NCI-H82 treated with DMSO at 0.1 percent for 48 hours (cell line): ENCODE results near the gene RPL15.

ENCODE experiments used
- DNase-seq: peaks from one replicate; lab custom pipeline; 2025; ENCODE audit not compliant: unreplicated experiment; lab: John Stamatoyannopoulos, UW

Gene RPL15

DNA sequence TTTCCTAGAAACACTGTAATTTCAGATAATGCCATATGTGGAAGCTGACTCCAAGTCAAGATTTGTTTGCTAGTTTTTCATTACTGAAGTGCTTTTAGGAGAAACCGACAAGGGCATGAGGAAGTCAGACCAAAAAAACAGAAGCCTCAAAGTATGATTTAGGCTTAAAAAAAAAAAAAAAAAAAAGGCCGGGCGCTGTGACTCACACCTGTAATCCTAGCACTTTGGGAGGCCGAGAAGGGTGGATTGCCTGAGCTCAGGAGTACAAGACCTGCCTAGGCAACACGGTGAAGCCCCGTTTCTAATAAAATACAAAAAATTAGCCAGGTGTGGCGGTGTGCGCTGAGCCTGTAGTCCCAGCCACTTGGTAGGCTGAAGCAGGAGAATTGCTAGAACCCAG is 11.6 kb downstream of the RPL15 start:
- no peak for DNase-seq

DNA sequence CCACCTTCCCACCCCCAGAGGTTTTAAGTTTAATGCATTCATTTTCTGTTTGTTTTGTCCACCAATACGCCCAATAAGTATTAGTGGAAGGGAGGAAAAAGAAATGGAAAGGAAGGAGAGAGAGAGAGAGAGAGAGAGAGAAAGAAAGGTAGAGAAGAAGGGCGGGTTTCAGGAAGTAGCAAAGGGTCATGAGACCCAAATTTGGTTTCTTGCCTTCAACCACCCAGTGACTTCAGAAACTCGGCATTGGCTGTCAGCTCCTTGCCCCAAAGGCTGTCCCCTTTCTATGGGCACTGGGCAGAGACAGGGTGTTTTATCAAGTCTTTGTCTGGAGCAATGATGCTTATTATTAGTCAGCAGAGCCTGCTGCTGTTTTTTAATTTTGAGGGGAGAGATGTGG is 14.7 kb downstream of the RPL15 start:
- DNase-seq: no peak

DNA sequence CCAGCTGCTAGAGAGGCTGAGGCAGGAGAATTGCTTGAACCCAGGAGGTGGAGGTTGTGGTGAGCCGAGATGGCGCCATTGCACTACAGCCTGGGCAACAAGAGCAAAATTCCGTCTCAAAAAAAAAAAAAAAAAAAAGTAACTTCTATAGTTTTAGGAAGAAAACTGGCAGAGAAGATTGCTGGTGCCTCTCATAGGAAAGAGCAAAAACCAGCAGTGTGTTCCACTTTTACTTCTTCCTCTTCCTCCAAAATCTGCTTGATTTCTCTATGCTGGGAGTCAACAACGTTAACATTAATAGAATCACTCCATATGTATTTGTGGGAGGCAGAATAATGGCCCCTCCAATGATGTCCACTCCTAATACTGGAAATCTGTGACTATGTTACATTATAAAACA is 15.6 kb downstream of the RPL15 start:
- no peak for DNase-seq

DNA sequence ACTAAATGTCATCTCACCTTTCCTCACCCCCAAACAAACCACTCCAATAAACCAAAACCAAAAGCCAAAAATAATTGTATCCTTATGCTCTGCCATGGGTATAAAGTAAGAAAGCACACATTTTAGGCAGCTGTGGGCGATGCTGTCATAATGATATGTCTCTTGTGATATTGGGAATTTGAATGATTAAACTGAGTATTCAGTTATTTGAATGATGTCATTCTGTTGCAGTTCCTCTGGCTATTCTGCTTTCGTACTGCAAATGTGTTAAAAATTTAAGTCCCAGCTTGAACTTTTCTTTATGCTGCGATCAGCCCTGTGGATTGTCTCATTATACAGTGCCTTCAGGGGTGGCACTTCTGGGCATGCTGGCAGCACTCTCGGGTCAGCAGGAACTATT is 17.3 kb downstream of the RPL15 start:
- no peak for DNase-seq

DNA sequence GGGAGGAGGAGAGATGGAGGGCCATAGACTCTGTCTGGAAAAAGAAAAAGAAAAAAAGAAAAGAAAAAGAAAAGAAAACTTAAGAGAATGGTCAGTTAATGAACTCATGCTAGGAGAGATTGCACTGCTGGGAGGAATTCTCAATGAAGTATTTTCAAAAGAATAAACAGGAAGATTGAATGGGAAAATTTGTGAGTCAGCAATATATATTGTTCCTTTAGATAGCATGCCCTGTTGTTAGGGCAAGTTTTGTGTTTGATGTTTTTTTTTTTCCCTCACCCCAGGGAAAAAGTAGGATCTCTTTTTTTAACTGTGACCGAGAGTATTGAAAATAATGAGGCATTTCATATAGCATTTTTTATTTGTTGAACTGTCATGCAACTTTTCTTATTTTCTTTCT is 20.4 kb downstream of the RPL15 start:
- no peak for DNase-seq

DNA sequence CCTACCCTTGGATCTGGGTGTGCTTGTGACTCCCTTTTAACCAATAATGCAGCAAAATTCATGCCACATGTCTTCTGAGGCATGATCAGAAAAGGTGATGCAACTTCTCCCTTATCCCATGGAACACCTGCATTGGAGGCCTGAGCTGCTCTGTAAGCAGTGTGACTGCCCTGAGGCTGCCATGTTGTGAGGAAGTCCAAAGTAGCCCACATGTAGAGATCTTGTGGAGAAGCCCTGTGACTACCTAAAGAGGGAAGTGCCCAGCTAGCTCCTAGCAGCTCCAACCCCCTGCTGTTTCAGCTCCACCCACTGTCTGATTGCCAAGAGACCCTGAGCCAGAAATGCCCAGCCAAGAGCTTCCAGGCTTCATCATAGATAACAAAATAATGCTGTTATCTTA is 21.8 kb downstream of the RPL15 start:
- DNase-seq: no peak

DNA sequence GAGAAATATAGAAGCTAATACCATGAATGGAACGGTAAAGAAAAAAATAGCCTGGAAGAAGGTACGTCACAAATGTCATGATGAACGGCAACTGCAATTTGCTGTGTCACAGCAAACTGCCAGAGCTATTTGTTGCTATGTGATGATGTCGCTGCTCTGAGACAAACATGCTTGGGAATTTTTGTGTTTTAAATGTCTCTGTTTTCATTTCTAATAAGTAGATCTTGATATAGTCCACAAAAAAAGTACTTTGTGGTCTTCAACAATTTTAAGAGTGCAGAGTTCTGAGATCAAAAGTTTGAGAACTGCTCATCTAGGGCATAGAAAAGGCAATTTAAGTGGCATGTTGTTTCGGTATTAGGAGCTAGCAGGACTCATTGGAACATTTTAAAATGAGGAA is 23.8 kb downstream of the RPL15 start:
- DNase-seq: no peak

DNA sequence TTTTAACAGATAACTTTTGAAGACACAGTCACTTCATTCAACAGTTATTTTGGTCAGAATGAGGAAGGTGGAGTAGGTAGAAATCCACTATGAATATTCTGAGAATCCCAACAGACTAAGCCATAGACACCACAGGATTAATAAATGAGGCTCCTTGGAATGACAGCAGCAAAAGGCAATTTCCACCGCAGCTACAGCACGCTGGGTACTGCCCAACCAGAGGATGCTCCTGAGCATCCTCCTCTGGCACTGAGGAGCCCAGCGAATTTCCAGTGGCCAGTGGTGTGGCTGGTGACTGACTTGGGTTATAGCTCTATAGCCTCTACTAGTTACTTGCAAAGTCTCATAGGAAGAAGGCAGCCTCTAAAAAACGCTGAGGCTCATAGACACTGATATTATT is 24.5 kb downstream of the RPL15 start:
- no peak for DNase-seq

DNA sequence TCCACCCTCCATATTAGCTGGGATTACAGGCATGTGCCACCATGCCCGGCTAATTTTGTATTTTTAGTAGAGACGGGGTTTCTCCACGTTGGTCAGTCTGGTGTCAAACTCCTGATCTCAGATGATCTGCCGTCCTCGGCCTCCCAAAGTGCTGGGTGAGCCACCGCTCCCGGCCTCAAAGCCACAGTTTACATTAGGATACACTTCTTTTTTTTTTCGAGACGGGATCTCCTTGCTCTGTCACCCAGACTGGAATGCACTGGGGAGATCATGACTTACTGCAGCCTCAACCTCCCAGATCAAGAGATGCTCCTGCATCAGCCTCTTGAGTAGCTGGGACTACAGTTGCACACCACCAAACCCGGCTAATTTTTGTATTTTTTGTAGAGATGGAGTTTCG is 25.6 kb downstream of the RPL15 start:
- no peak for DNase-seq

DNA sequence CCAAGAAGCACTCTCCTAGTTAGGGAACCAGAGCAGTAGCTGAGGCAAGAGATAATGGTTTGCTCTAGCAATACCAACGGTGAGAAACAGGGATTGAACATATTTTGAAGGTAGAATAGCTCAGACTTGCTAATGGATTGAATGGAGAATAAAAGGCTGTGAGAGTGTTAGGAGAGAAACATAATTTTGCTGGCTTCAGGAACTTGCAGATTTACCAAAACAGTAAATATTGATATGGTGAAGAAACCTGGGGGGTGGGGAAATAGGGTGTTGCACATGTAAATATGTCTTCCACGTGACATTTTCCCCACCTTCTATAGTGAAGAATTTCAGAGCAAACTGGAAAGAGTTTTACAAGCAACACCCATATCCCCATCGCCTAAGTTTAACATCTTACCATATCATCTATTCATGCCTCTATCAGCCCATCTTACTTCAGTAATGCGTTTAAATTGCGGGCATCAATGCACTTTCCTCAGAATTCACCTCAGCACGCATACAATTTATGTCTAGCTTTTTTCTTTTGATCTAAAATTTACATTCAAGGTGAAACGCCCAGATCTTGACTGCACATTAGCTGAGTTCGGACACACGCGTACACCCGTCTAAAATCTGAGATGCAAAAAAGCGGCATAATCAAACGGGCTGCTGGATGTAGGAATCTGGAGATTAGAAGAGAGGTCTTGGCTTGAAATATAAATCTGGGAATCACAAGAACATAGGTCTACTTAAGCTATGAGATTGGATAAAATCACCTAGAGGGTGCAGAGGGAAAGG is 27.3 kb downstream of the RPL15 start:
- no peak for DNase-seq

DNA sequence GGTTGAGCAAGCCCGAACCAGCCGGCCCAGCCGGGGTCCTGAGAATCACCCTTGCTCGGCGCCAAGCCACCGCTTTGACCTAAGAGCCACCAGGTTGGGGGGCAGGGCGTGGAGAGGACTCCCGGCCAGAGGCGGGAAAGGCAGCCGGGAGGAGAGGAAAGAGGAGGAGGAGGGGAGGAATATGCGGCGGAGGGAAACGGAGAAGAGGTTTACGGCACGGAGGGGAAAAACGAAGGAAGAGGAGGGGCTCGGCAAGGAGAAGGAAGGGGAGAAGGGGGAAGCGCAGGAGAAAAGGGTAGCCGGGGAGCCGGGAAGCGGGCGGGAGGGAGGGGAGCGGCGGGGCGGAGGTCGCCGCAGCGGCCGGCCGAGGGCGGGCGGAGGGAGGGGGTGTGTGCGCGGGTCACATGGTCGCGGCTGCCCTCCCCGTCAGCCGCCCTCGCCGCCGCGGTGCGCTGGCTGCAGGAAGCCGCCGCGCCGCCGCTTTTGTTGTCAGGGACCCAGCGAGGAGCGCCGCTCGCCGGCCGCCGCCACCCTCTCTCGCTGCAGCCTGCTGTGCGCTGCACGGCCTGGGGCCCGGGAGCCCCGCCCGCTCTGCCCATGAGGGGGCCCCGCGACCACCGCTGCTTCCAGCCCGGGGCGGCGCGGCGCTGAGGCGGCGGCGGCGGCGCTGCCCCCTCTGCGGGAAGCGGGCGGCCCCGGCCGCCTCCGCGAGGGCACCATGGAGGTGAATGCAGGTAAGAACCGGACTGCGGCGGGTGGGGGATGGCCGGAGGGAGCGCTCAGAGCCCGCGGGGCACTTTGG is 28.1 kb downstream of the RPL15 start, which contains the start of gene NR1D2:
NR1D2 (plus strand) TSS at position 426 of the 802 bp plus-strand sequence; CDS start at position 719, 293 bp downstream.
- DNase-seq: peak; percentile 60

DNA sequence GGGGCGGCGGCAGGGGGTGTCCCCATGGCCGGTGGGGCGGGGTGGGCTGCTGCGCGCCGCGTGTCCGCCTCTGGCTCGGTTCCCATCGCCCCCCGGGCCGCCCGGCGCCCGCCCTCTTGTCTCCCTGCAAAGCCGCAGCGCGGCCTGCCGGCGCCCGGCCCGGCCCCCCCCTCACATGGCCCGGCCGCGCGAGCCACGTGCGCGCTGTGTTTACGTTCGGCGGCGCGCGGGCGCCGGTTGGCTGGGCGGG is 28.7 kb downstream of the RPL15 start:
- no peak for DNase-seq

DNA sequence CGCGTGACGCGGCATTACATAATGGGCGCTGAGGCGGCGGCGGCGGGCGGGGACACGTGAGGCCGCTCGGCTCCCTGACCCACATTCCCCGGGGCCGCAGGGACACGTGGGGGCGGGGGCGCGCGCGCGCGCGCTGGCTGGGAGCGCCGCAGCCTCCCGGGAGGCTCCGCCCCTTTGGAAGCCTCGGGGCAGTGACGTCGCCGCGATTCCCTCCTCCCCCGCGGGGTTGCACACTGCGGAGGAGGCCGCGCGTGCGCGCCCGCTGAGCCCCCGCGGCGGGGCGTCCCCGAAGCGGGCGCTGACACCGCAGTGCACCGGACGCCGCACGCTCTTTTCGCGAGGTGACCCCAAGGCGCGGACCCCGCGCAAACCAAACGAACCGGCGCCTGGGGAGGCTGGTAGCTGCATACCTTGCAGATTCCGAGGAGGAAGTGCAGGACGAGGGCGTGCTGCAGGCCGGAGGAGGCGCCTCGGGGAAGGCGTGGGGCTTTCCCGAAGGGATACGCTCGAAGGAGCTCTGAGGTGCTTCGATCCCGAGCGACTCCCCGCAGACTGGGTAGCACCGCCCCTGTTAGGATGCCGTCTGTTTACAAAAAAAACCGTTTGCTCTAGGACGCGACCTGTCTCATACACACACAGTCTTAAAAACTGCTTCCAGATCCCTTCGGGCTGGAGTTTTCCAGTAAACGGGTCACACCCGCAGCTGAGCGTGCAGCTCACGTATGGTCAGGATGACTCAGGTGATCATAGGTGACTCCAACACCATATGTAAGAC is 29.2 kb downstream of the RPL15 start:
- DNase-seq: peak; percentile 71

DNA sequence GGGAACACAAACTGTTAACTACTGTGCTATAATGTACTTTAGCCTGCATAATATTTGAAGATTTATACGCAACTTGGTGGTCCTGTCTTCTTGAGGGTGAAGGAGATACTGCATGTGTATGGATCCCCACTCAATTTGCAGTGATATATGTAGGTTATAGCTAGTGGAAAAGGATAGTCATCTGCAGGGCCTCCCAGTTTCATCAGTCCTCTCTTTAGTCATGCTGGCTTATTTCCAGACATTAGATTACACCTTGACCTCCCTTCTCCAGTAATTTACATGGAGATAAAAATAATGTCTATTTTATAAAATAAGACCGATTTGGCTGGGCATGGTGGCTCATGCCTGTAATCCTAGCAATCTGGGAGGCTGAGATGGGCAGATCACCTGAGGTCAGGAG is 31.8 kb downstream of the RPL15 start:
- no peak for DNase-seq

DNA sequence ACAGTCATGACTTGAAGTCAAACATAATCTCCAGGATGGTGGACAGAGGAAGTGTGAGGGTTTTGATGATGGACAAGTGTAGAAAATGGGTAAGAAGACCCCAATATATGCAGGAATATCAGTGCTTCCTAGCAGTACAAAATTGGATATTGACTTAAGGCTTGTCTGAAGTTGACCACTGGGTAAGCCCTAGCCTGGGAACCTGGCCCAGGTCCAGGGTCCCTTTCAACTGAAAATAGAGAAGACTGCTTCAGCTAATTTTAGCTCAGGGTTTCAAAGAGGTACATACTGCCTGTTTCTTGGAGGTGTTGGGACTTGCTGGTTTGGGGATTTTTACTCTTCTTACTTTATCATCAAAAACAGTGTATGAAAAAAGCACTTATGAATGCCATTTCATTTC is 32.9 kb downstream of the RPL15 start:
- DNase-seq: no peak

DNA sequence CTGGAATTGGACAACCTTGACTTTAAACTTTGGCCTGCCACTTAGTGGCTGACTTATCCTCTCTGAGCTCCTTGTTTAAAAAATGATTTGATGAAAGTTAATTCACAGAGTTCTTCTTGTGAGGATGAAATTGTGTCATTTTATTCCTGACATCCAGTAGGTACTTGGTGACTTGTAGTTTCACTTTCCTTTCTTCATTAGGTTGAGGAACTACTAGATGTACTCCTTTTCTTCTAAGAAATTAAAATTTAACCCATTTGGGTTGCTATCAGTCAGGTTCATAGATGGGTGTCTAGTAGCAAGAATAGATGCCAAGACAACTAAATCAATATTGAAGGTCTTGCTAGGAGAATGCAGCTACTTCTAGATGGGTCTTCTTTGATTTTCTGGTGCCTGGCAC is 33.4 kb downstream of the RPL15 start:
- no peak for DNase-seq

DNA sequence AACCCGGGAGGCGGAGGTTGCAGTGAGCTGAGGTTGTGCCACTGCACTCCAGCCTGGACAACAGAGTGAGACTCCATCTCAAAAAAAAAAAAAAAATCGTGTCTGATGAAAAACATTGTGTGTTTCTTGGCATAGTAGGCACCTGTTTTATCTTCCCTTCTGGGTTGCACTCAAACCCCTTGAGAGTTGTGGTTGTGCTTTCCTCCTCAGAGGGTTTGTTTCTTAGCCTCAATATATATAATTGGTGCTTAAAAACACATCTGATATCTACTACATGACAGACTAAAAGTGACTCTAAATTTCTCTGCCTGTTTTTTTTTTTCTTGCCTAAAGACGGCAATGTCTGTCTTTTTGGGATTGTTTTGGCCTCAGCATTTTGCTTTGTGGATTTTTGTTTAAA is 35.7 kb downstream of the RPL15 start:
- no peak for DNase-seq

DNA sequence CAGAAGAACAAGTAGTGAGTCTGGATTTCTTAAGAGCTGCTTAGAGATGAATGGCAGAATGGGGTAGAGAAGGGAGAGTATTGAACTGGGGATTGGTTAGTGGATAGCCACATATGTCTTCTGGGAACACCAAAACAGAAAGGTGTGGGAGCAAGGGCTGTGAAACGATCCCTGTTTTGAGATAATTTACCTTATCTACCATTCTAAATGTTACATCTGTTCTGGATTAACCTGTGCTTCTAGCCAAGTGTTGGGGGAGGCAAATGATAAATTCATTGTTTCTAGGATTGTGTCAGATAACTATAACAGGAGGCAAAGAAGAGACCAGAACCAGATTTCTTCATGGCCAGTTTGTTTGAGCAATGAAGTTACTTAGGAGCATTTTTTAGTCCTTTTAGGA is 36.6 kb downstream of the RPL15 start:
- no peak for DNase-seq

DNA sequence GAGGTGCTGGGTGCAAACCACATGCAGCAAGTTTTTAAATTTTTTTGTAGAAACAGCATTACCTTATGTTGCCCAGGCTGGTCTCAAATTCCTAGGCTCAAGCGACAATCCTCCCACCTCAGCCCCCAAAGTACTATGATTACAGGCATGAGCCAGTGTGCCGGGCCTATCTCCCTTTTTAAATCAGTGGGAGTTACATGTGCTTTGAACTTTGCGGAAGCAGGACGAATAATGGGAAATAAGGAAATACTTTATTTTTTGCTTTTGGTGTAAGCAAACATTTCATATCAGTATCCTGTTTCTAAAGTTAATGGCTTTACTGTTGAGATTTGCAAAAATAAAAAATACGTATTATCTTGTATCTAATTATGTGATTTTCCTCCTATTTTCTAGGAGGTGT is 37.2 kb downstream of the RPL15 start:
- DNase-seq: no peak

DNA sequence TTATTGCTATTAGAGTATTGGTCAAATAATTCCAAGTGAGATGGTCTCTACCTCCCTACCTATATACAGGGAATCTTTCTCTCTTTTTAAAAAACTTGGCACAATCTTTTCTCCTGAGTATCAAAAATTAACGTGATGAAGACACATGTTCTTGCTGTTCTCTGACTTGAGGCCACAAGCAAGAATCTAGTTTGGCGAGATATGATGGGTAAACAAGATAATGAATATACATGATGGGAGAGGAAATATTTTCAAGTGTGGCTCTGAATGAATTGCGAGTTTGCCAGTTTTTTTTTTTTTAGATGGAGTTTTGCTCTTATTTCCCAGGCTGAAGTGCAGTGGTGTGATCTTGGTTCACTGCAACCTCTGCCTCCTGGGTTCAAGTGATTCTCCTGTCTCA is 39.8 kb downstream of the RPL15 start:
- DNase-seq: no peak

DNA sequence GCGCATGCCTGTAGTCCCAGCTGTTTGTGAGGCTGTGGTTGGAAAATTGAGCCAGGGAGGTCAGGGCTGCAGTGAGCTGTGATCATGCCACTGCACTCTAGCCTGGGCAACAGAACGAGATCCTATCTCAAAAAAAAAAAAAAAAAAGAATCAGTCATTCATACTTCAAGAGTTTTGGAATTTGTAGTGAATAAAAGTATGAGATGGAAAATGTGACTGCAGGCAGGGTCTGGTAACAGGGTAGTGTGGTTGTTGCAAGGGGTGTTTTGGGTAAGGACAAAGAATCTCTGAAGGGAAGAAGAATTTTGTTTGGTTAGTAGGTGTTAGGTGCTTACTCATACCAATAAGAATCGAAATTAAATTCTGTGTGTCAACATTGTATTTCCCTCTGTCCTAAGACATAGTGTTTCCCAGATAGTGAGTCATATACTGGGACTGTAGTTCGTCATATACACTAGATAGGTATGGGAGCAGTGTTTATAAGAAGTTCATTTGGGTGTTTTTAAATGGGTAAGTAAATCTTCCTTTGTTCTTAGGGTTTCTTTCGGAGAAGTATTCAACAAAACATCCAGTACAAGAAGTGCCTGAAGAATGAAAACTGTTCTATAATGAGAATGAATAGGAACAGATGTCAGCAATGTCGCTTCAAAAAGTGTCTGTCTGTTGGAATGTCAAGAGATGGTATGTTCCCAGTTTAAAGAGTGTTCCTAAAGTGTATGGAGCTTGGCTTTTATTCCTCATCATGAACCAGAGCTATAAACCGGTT is 42.4 kb downstream of the RPL15 start:
- no peak for DNase-seq
